Astrocyte of the hippocampus (primary cell): ENCODE measurements around the gene CDH4.
"Not testable (repeated sequence)": the region's sequence is repeated elsewhere in the genome, so short reads cannot be mapped to it uniquely, and the experiment has no call there.

Experiments used
- DNase-seq: peaks from one replicate; pipeline ENCODE4 v3.0.0; 2011; ENCODE audit warnings: low read depth, low spot score

CDH4 gene

GRCh38 chr20:61937963-61938838 lies 686.1 kb downstream of the CDH4 start:
- no peak for DNase-seq

GRCh38 chr20:61938839-61939690 lies 687.0 kb downstream of the CDH4 start:
- DNase-seq, result no peak

DNA sequence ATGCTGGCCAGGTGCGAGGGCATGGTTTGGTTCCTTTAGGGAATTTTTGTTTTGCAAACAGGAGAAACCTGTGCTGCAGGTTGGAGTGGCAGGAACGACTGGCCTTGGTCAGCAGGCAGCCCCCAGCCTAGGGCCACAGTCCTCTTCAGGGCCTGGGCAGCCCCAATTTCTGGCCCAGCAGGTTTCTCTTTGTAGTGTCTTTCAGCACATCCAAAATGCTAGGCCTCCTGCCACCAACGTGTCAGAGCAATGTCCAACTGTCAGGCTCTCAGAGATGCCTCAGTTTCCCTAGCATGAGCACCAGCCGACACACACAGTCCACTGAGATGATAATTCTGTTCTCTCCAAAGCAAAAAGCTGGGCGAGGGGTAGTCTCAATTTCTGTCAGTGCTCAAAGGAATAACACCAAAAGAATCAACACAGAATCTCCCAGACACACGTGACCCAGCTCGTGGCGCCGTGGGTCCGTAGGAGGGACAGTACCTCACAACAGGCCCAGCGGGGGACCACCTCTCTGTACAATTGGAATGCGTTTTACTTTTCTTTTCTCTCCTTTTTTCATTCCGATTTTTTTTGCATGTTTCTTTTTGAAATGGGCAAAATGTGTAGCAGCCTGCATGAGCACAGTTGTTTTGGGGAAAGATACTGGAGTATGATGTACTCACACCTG lies 687.8 kb downstream of the CDH4 start:
- no peak for DNase-seq

DNA sequence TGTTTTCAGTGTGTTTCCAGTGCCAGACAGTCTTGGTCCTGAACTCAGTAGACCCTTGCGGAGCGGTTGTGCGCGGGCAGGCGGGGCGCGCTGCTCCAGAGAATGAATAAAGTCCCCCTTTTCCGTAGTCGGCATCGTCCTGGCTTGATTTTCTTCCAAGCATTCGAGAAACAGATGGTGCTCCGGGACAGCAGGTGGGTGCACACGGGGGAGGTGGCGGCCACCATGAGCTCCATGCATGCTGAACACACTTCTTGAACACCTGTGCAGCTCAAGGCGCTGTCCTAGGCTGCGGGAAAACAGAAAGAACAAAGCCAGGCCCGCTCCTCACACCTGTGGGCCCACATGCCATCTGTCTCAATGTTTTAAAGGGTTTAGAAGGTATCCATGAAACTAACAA lies 688.4 kb downstream of the CDH4 start:
- DNase-seq, result no peak

DNA sequence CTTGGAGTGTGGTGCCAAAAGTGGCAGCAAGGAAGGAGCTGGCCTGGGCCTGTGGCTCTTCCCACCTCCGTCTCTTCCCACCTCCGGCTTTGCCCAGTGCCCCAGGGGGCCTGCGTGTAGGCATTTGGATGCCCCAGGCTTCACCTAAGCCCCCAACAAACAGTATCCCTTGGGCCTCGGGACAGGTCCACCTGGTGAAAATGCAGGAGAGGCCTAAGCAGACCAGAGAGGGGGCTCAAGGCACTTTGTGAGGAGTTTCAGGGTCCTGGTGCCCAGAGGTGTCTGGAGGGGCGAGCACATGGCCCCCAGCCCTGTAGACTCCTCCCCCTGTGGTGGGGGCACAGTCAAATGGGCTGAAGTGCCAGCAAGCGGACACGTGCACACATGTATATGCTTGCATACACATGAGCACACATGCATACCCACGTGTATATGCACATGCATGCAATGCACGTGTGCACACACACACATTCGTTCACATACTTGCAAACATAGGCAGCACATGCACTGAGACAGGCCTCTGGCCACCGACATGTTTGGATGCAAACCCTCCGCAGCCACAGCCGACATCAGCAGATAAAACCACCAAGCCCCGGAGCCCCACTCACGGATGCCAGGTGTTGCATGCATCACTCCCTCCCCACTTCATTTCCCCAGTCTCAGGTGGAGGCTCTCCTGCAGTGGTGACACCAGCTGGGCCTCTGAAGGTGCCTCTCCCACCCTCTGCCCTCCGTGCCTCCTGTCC lies 689.1 kb downstream of the CDH4 start:
- no peak for DNase-seq

GRCh38 chr20:61941721-61942405 lies 689.8 kb downstream of the CDH4 start:
- DNase-seq, result no peak

GRCh38 chr20:61942526-61942925 lies 690.5 kb downstream of the CDH4 start:
- no peak for DNase-seq

DNA sequence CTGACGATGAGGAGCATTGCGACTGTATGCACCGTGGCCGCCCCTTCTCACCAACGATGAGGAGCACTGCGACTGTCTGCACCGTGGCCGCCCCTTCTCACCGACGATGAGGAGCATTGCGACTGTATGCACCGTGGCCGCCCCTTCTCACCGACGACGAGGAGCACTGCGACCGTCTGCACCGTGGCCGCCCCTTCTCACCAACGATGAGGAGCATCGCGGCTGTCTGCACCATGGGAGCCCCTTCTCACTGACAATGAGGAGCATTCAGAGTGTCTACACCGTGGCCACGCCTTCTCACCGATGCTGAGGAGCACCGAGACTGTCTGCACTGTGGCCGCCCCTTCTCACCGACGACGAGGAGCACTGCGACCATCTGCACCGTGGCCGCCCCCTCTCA lies 692.9 kb downstream of the CDH4 start:
- DNase-seq, result not testable (repeated sequence)

GRCh38 chr20:61945495-61945894 lies 693.4 kb downstream of the CDH4 start:
- not testable (repeated sequence) for DNase-seq

- DNase-seq, result not testable (repeated sequence)
These were observed 696.0 kb downstream of the CDH4 start for GRCh38 chr20:61948056-61948455.

DNA sequence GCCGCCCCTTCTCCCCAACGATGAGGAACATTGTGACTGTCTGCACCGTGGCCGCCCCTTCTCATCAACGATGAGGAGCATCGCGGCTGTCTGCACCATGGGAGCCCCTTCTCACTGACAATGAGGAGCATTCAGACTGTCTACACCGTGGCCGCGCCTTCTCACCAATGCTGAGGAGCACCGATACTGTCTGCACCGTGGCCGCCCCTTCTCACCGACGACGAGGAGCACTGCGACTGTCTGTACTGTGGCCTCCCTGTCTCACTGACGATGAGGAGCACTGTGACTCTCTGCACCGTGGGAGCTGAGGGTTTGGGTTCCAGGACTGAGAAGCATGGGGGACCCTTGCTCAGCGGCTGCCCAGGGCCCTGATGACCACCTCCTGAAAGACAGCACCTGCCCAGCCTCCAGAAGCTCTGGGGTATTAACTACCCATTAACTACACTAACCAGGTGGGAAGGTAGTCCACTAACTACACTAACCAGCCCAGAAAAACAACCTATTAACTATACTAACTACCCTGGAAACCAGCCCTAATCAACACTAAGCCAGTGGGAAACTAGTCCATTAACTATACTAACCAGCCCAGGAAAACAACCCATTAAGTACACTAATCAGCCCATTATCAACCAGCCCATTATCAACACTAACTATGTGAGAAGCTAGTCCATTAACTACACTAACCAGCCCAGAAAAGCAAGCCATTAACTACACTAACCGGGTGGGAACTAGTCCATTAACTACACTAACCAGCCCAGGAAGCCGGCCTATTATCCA lies 696.7 kb downstream of the CDH4 start:
- DNase-seq, result no peak

DNA sequence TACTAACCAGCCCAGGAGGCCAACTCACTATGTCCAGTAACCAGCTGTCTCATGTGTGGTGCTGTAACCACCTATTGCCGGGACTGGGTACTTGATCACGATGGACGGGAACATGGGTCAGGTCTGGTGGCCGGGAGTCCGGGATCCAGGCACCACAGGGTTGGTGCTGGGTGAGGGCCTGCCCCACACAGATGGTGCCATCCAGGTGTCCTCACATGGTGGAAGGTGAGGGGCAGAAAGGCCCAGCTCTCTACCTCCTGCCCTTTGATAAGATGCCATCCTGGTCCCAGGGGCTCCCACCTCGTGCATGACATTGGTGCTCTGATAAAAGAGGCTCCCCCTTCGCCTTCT lies 697.3 kb downstream of the CDH4 start:
- DNase-seq, result no peak

GRCh38 chr20:61949714-61950640 lies 697.9 kb downstream of the CDH4 start:
- DNase-seq, result no peak

DNA sequence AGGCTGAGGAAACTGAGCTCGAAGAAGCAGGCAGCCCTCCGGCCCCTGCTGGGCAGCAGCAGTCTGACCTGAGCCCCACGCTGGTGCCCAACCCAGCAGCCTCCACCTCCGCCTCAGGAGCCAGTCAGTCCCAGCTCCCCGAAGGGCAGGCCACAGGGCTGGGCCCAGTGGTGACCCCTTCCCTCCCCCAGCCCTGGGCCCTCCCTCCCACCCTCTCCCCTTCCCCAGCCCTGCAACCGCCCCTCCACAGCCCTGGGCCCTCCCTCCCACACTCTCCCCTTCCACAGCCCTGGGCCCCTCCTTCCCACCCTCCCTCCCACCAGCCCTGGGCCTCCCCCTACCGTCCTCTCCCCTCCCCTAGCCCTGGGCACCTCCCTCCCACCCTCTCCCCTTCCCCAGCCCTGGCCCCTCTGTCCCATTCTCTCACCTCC lies 698.6 kb downstream of the CDH4 start:
- DNase-seq, result no peak

GRCh38 chr20:61951695-61952533 lies 699.9 kb downstream of the CDH4 start:
- DNase-seq, result peak; percentile 74

- DNase-seq, result no peak
These were observed 701.3 kb downstream of the CDH4 start for GRCh38 chr20:61953037-61954021.
